GM18907 (cell line): Measurements from ENCODE around the gene SH3GLB2.
"Not testable (repeated sequence)": the region's sequence is repeated elsewhere in the genome, so short reads cannot be mapped to it uniquely, and the experiment has no call there.

Experiments
- ATAC-seq: cut with Tn5 transposase; IDR thresholded peaks from one replicate; pipeline ENCODE4 v1.9.1; 2021; ENCODE audit warnings: mild to moderate bottlenecking, moderate library complexity; ENCODE audit not compliant: unreplicated experiment

The SH3GLB2 gene

GRCh38 chr9:129054163-129054851 is 26.2 kb upstream of the SH3GLB2 start:
- ATAC-seq, result no peak

GRCh38 chr9:129053020-129053419 is 24.9 kb upstream of the SH3GLB2 start:
- ATAC-seq, result no peak

GRCh38 chr9:129052592-129052991 is 24.5 kb upstream of the SH3GLB2 start:
- ATAC-seq, result no peak

GRCh38 chr9:129042016-129042415 is 13.9 kb upstream of the SH3GLB2 start:
- no peak for ATAC-seq

- ATAC-seq, result no peak
Observed at GRCh38 chr9:129040113-129040643, 12.0 kb upstream of the SH3GLB2 start.

GRCh38 chr9:129038109-129038852 is 10.2 kb upstream of the SH3GLB2 start:
- no peak for ATAC-seq

- ATAC-seq, result no peak
Observed at GRCh38 chr9:129037767-129038098, 9.6 kb upstream of the SH3GLB2 start.

- ATAC-seq, result peak; percentile 5
Observed at GRCh38 chr9:129036923-129037766, 9.0 kb upstream of the SH3GLB2 start.

GRCh38 chr9:129036241-129036922 is 8.3 kb upstream of the SH3GLB2 start, which contains the start of gene MIGA2:
MIGA2 (plus strand) TSS chr9:129036626; CDS start chr9:129040595, 3,969 bp downstream.
- ATAC-seq, result peak; percentile 94

GRCh38 chr9:129035838-129036237 is 7.7 kb upstream of the SH3GLB2 start:
- not testable (repeated sequence) for ATAC-seq

- ATAC-seq, result no peak
Observed at GRCh38 chr9:129033216-129033615, 5.1 kb upstream of the SH3GLB2 start.

- ATAC-seq, result no peak
Observed at GRCh38 chr9:129032541-129033159, 4.5 kb upstream of the SH3GLB2 start.

GRCh38 chr9:129031514-129031913 is 3.4 kb upstream of the SH3GLB2 start:
- no peak for ATAC-seq

GRCh38 chr9:129030191-129030590 is 2.1 kb upstream of the SH3GLB2 start:
- ATAC-seq, result no peak

- peak; percentile 40 for ATAC-seq
Observed at GRCh38 chr9:129027685-129028191, 393 bp downstream of the SH3GLB2 start.

GRCh38 chr9:129027224-129027684 is 877 bp downstream of the SH3GLB2 start:
- ATAC-seq, result no peak

GRCh38 chr9:129026442-129027223 is 1.5 kb downstream of the SH3GLB2 start:
- no peak for ATAC-seq

GRCh38 chr9:129023908-129024233 is 4.3 kb downstream of the SH3GLB2 start:
- ATAC-seq, result no peak
